Upper lobe of left lung (tissue), 6 donors: Measurements from ENCODE around the gene H6PD. TPM values are rescaled to one million over a fixed set of nuclear protein-coding genes. Genes with fewer than 3 reads are reported as not detected.

Experiments used
- ATAC-seq, 2 donors: fragments of 200-7000 bp; cut with Tn5 transposase; one replicate each; pipeline ENCODE4 v1.9.1; 2022; ENCODE audit warnings: mild to moderate bottlenecking in 2 of 2, moderate library complexity in 2 of 2; ENCODE audit not compliant: low FRiP score in 2 of 2
- DNase-seq, 2 donors: peaks; one replicate each; pipeline ENCODE4 v3.0.0-alpha.2; 2019 to 2020
- H3K27ac ChIP-seq, 4 donors: fragments of 200-600 bp; sonication (generic); one replicate each; pipeline ENCODE4 v1.5.1; 2016 to 2019
- H3K27me3 ChIP-seq, 4 donors: fragments of 200-600 bp; sonication (generic); one replicate each; pipeline ENCODE4 v1.5.1; 2017 to 2019
- H3K36me3 ChIP-seq, 4 donors: fragments of 200-600 bp; sonication (generic); one replicate each; pipeline ENCODE4 v1.5.1; 2016 to 2019
- H3K4me1 ChIP-seq, 4 donors: fragments of 200-600 bp; sonication (generic); one replicate each; pipeline ENCODE4 v1.5.1; 2018 to 2019
- H3K4me3 ChIP-seq, 4 donors: fragments of 200-600 bp; sonication (generic); one replicate each; pipeline ENCODE4 v1.5.1; 2017 to 2019; ENCODE audit warnings: mild to moderate bottlenecking in 2 of 4, moderate library complexity in 1 of 4
- H3K9me3 ChIP-seq, 4 donors: fragments of 200-600 bp; sonication (generic); one replicate each; pipeline ENCODE4 v1.5.1; 2018 to 2019
- EP300 ChIP-seq, 4 donors: sonication (generic); formaldehyde crosslinking; IDR thresholded peaks; one replicate each; pipeline ENCODE4 v1.5.1; 2017; ENCODE audit warnings: antibody characterized with exemption in 4 of 4, control low read depth in 2 of 4
- POLR2A ChIP-seq, 4 donors: fragments of 450-650 bp; IDR thresholded peaks; one replicate each; pipeline ENCODE4 v1.5.1; 2016 to 2017; ENCODE audit warnings: antibody characterized with exemption in 4 of 4, mild to moderate bottlenecking in 2 of 4
- POLR2AphosphoS5 ChIP-seq, 2 donors: sonication (generic); formaldehyde crosslinking; IDR thresholded peaks; one replicate each; pipeline ENCODE4 v1.5.1; 2017; ENCODE audit warnings: antibody characterized with exemption in 2 of 2
- WGBS, 2 donors: methylation state at CpG; one replicate each; pipeline ENCODE4 v1.1.5; 2017 to 2018; 5-methylcytosine and 5-hydroxymethylcytosine counted together
- total RNA-seq, 6 donors: library from RNA; depleted of rRNA in 4 of 6; stranded (reverse); fragments of >200 nt in 4 of 6; gene quantifications; one replicate each; pipeline versions ENCODE4 v1.1.0 to v1.2.1, GENCODE V29; 2016 to 2021
- TF ChIP-seq, protein P1 (sequence below), 6 experiments: fragments of 450-650 bp in 4 of 6; fragments of 200-600 bp in 2 of 6; sonication (generic) in 2 of 6; IDR thresholded peaks; one replicate each; pipeline ENCODE4 v1.5.1; 2016 to 2019; ENCODE audit warnings: antibody characterized with exemption in 6 of 6
- donor health status: DM: no; HTN: no; CAD: no; lungs with moderate emphysema.
- donor health status: DM: no; HTN: yes; CAD: no; lungs with severe emphysema.

H6PD gene
- total RNA-seq, 6 donors from 2014 or later = 36.7 to 57.0 (median 44.5) TPM

DNA sequence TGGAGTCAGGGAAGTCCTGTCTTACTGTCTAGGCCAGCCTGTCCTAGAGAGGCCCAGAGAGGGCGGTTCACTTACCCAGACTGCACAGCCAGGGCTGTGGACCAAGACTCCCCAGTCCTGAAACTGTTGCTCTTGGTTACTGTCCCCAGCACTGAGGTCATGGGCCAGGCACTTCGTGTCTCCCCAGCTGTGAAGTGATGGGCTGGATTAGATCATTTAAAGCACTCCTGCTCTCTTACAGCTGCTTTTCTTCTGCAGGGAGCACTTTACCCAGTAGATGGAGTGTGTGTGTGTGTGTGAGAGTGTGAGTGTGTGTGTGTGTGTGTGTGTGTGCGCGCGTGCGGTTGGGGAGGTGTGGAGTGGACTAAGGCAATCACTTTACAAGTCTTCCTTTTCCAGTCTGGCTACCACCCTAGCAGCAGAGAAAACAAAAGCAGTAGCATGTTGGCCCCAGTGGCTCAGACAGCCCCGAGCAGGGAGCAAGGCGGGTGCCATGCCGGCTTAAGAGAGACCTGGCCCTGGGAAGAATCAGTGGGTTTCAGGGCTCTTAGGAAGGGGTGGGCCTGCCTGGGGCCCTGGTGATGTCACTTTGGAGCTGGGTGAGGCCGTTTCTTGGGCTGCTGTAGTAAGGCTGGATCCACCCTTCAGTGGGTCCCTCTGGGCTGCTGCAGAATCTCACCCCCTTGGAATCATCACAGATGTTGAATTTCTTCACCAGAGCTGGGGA lies 60.5 kb downstream of the H6PD start:
- Histone ChIP-seq H3K27me3 (no peaks in the 10 kb centered on the region), H3K27ac (peak overlapping the region in 3 of 4 donors; percentile 10 to 96 (median 20)), H3K4me3 (peak overlapping the region in 3 of 4 donors; percentile 89 to 95 (median 90)), H3K9me3 (no peaks in the 10 kb centered on the region), H3K36me3 (no peaks in the 10 kb centered on the region), H3K4me1 (peaks cover 29 to 57% (median 40%) of the 10 kb centered on the region in 4 donors)
- DNase-seq (no peak), ATAC-seq (peak; percentile 28 to 70)
- no peak for TF ChIP-seq EP300 (IDR thresholded peaks at IDR 0.05)
- TF ChIP-seq POLR2AphosphoS5 (IDR thresholded peaks at IDR 0.05) = no peak
- TF ChIP-seq, protein P1, sequence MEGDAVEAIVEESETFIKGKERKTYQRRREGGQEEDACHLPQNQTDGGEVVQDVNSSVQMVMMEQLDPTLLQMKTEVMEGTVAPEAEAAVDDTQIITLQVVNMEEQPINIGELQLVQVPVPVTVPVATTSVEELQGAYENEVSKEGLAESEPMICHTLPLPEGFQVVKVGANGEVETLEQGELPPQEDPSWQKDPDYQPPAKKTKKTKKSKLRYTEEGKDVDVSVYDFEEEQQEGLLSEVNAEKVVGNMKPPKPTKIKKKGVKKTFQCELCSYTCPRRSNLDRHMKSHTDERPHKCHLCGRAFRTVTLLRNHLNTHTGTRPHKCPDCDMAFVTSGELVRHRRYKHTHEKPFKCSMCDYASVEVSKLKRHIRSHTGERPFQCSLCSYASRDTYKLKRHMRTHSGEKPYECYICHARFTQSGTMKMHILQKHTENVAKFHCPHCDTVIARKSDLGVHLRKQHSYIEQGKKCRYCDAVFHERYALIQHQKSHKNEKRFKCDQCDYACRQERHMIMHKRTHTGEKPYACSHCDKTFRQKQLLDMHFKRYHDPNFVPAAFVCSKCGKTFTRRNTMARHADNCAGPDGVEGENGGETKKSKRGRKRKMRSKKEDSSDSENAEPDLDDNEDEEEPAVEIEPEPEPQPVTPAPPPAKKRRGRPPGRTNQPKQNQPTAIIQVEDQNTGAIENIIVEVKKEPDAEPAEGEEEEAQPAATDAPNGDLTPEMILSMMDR (IDR thresholded peaks at IDR 0.05) = peak in 1 of 6 experiments; percentile 6
- no peak for TF ChIP-seq POLR2A (IDR thresholded peaks at IDR 0.05)
- 53 to 55% methylated on average over 8 to 10 of the region's 10 CpGs for WGBS, 2 donors

DNA sequence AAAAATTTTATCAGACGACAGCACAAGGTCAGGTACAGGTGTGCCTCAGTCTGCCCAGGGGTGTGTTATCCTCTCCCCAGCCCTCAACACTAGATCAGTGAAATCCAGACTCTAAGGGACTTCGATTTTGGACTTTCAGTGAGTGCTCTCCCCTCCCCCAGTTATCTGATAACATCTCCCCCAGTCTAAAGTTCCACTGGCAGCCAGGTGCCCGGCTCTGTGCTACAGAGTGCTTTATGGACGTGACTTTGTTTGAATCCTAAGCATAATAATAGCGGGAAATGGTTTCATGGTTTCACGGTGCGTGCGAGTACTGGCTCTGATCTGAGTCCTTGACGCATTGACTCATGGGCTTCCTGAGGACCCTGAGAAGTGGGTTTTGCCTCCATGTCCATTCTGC lies 61.3 kb downstream of the H6PD start:
- ATAC-seq (no peak), DNase-seq (no peak)
- H3K4me3 ChIP-seq = no peak overlapping the region
- H3K27ac ChIP-seq = no peak overlapping the region
- H3K4me1 ChIP-seq = peaks cover 26 to 57% (median 42%) of the 10 kb centered on the region in 4 donors
- TF ChIP-seq, protein P1 (IDR thresholded peaks at IDR 0.05) = no peak
- TF ChIP-seq POLR2AphosphoS5 (IDR thresholded peaks at IDR 0.05) (no peak), EP300 (IDR thresholded peaks at IDR 0.05) (no peak), POLR2A (IDR thresholded peaks at IDR 0.05) (no peak)
- 83 to 85% methylated on average over 9 of the region's 9 CpGs for WGBS, 2 donors
- H3K9me3 ChIP-seq = no peaks in the 10 kb centered on the region
- H3K36me3 ChIP-seq = no peaks in the 10 kb centered on the region
- H3K27me3 ChIP-seq = no peaks in the 10 kb centered on the region

DNA sequence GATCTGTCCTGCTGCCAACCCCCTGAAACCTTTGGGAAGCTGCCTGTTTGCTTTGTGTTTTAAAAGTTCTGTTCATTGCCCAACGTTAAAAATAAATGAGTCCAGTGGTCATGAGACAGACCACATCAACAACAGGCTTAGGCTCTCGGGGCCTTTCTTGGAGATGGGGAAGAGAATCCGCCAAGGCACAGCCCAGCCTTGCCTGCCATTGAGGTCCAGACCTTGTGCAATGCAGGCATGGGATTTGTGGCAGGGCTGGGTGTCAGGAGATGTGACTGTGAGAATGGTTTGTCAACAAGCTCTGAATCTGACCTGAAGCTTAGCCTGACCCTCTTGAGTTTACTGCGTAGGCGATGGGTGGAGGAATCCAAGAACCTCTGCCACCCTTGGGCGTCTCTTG lies 62.3 kb downstream of the H6PD start:
- no peak for ATAC-seq
- Histone ChIP-seq H3K4me1 (peaks cover 22 to 61% (median 44%) of the 10 kb centered on the region in 4 donors), H3K9me3 (no peaks in the 10 kb centered on the region), H3K36me3 (no peaks in the 10 kb centered on the region), H3K4me3 (no peak overlapping the region), H3K27me3 (no peaks in the 10 kb centered on the region), H3K27ac (no peak overlapping the region)
- DNase-seq = peak in 1 of 2 donors; percentile 44
- no peak for TF ChIP-seq POLR2A (IDR thresholded peaks at IDR 0.05)
- TF ChIP-seq POLR2AphosphoS5 (IDR thresholded peaks at IDR 0.05) = no peak
- TF ChIP-seq, protein P1 (IDR thresholded peaks at IDR 0.05) = no peak
- peak in 1 of 4 donors; percentile 40 for TF ChIP-seq EP300 (IDR thresholded peaks at IDR 0.05)
- WGBS, 2 donors = 88 to 93% methylated on average over 6 of the region's 6 CpGs

DNA sequence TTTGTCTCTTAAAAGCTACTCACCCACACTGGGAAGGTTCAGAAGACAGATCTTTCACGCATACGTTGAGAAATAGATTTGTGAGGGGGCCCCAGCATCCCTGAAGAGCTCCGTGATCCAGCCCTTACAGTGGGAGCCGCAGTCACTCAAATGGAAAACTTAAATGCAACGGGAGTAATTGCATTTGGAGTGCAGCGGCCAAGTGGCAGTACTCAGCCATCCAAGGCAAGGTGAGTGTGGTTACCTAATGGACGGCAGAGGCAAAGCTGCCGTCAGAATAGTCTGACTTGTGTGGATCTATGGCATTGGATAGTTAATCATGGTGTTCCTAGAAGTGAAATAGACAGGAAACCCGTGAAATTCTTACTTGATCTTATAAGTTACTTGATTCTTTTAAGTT lies 63.3 kb downstream of the H6PD start:
- no peaks in the 10 kb centered on the region for H3K9me3 ChIP-seq
- H3K27ac ChIP-seq = no peak overlapping the region
- DNase-seq (no peak), ATAC-seq (no peak)
- H3K36me3 ChIP-seq = no peaks in the 10 kb centered on the region
- H3K4me3 ChIP-seq = no peak overlapping the region
- WGBS, 2 donors = 76 to 88% methylated on average over 9 of the region's 9 CpGs
- TF ChIP-seq POLR2A (IDR thresholded peaks at IDR 0.05) (no peak), POLR2AphosphoS5 (IDR thresholded peaks at IDR 0.05) (no peak), EP300 (IDR thresholded peaks at IDR 0.05) (no peak)
- TF ChIP-seq, protein P1 (IDR thresholded peaks at IDR 0.05) = no peak
- no peaks in the 10 kb centered on the region for H3K27me3 ChIP-seq
- H3K4me1 ChIP-seq = peaks cover 26 to 62% (median 48%) of the 10 kb centered on the region in 4 donors

DNA sequence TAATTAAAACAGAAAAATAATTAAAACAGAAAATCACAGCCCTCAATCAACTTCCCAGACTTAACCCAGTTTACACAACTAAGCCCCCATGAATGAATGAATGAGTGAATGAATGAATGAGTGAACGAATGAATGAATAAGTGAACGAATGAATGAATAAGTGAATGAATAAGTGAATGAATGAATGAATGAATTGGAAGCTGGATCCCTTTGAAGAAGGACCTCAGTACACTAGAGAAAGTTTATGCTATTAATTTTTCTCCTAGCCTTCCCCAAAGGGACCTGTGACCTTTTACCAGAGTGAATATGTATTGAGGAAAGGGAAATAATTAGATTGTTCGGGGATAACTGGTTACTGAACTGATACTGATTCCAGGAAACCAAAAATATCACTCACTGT lies 63.7 kb downstream of the H6PD start:
- Histone ChIP-seq H3K9me3 (no peaks in the 10 kb centered on the region), H3K4me1 (peaks cover 31 to 67% (median 52%) of the 10 kb centered on the region in 4 donors), H3K27me3 (no peaks in the 10 kb centered on the region), H3K4me3 (no peak overlapping the region), H3K27ac (no peak overlapping the region), H3K36me3 (no peaks in the 10 kb centered on the region)
- ATAC-seq = no peak
- no peak for TF ChIP-seq POLR2A (IDR thresholded peaks at IDR 0.05)
- no peak for TF ChIP-seq EP300 (IDR thresholded peaks at IDR 0.05)
- TF ChIP-seq, protein P1 (IDR thresholded peaks at IDR 0.05) = no peak
- TF ChIP-seq POLR2AphosphoS5 (IDR thresholded peaks at IDR 0.05) = no peak
- 55 to 82% methylated on average over 3 of the region's 3 CpGs for WGBS, 2 donors
- no peak for DNase-seq
